Spleen (tissue), 13 donors: Measurements from ENCODE around the gene P2RX1. TPM values are rescaled to one million over a fixed set of nuclear protein-coding genes. Genes with fewer than 3 reads are reported as not detected.

Experiments used
- DNase-seq: peaks from one replicate; pipeline ENCODE4 v3.0.0-alpha.2; 2020
- H3K27ac ChIP-seq, 8 donors: fragments of 200-600 bp; sonication (generic) in 7 of 8; 1 replicate in 4 of 8; 2 replicates in 4 of 8; pipeline versions ENCODE4 v1.5.0 to v1.8.0; 2016 to 2021; ENCODE audit warnings: inconsistent platforms in 4 of 8, mild to moderate bottlenecking in 4 of 8, moderate library complexity in 1 of 8
- H3K27me3 ChIP-seq, 7 donors: fragments of 200-600 bp; sonication (generic) in 6 of 7; replicated peaks in 1 of 7; 1 replicate in 4 of 7; 2 replicates in 3 of 7; pipeline versions ENCODE4 v1.5.0 to v1.8.0; 2016 to 2021; ENCODE audit warnings: inconsistent platforms in 3 of 7, mild to moderate bottlenecking in 1 of 7
- H3K36me3 ChIP-seq, 6 donors: fragments of 200-600 bp; sonication (generic) in 5 of 6; 1 replicate in 4 of 6; 2 replicates in 2 of 6; pipeline versions ENCODE4 v1.5.0 to v1.8.0; 2016 to 2021; ENCODE audit warnings: inconsistent platforms in 2 of 6
- H3K4me1 ChIP-seq, 6 donors: fragments of 200-600 bp; sonication (generic) in 5 of 6; 1 replicate in 3 of 6; 2 replicates in 3 of 6; pipeline versions ENCODE4 v1.5.0 to v1.8.0; 2016 to 2021; ENCODE audit warnings: inconsistent platforms in 3 of 6
- H3K4me3 ChIP-seq, 8 donors: fragments of 200-600 bp; sonication (generic) in 7 of 8; 1 replicate in 4 of 8; 2 replicates in 4 of 8; pipeline versions ENCODE4 v1.5.0 to v1.8.0; 2016 to 2021; ENCODE audit warnings: inconsistent platforms in 4 of 8, mild to moderate bottlenecking in 4 of 8, moderate library complexity in 2 of 8
- H3K9me3 ChIP-seq, 8 donors: fragments of 200-600 bp; sonication (generic) in 7 of 8; 1 replicate in 4 of 8; 2 replicates in 4 of 8; pipeline versions ENCODE4 v1.5.0 to v1.8.0; 2016 to 2021; ENCODE audit warnings: inconsistent platforms in 4 of 8
- POLR2A ChIP-seq, 3 donors: fragments of 450-650 bp; IDR thresholded peaks; one replicate each; pipeline ENCODE4 v1.5.1; 2017; ENCODE audit warnings: antibody characterized with exemption in 3 of 3, mild to moderate bottlenecking in 1 of 3
- POLR2AphosphoS5 ChIP-seq, 3 donors: sonication (generic); formaldehyde crosslinking; IDR thresholded peaks; one replicate each; pipeline ENCODE4 v1.5.1; 2017; ENCODE audit warnings: antibody characterized with exemption in 3 of 3
- WGBS, 5 donors: extraction: QIAGEN DNeasy Blood & Tissue Kit in 3 of 5; methylation state at CpG; one replicate each; pipeline versions ENCODE4 v1.1.5 to v1.1.7; 2013 to 2018; 5-methylcytosine and 5-hydroxymethylcytosine counted together
- intact Hi-C: fragments of 100-400 bp; cut with DNase I; formaldehyde crosslinking; loops from one replicate; pipeline ENCODE4 v1.15.0; 2023; ENCODE audit warnings: low total_unique reads
- long read RNA-seq, 2 donors: transcript quantifications; one replicate each; lab custom pipeline, GENCODE V29; 2026
- polyA plus RNA-seq, 3 donors: library from polyadenylated mRNA; stranded (reverse); fragments of 200-250 nt; gene quantifications; one replicate each; pipeline ENCODE4 v1.2.1, GENCODE V29; 2013
- total RNA-seq, 7 donors: library from RNA; depleted of rRNA in 3 of 7; stranded (reverse); fragments of >200 nt in 3 of 7; fragmentation: NEBNext Ultra II Directional in 4 of 7; extraction: Animal tissue kit (Norgen Biotek cat#: 25700) in 4 of 7; gene quantifications; one replicate each; pipeline versions ENCODE4 v1.1.0 to v1.2.1, GENCODE V29; 2016 to 2021
- TF ChIP-seq, protein P1 (sequence below), 11 experiments: fragments of 200-600 bp in 7 of 11; fragments of 450-650 bp in 4 of 11; sonication (generic) in 4 of 11; IDR thresholded peaks in 8 of 11; conservative IDR thresholded peaks in 3 of 11; 1 replicate in 7 of 11; 2 replicates in 4 of 11; pipeline versions ENCODE4 v1.4.0 to v1.8.0; 2016 to 2021; ENCODE audit warnings: antibody characterized with exemption in 11 of 11, inconsistent platforms in 4 of 11, mild to moderate bottlenecking in 1 of 11
- donor health status: healthy with polysubstance abuse.
- donor health status: DM: no; HTN: no; CAD: no; lungs with moderate emphysema.
- donor health status: DM: no; HTN: no; CAD: no.
- donor health status: Bipolar disorder and iron deficiency.
- donor health status: healthy.
- donor health status: DM: no; HTN: no; CAD: no.
- donor health status: DM: yes; HTN: yes; CAD: no.

The P2RX1 gene
- 10 to 100 TPM; 16.8 to 46.3 (median 23.1) TPM for total RNA-seq
- 10 to 100 TPM in 2 of 3 donors, 1 to 10 TPM in 1; 9.2 to 22.0 (median 10.3) TPM for polyA plus RNA-seq
- long read RNA-seq, donor 1, partial matches to known transcripts = 0 of 3 reads
- long read RNA-seq, donor 1, other reads (novel, unspliced or antisense) = 0 of 3 reads
- long read RNA-seq, donor 2, partial matches to known transcripts = 0 of 2 reads
- long read RNA-seq, donor 2, other reads (novel, unspliced or antisense) = 0 of 2 reads

GRCh38 chr17:3915995-3916696, at the start of gene P2RX1:
Gene P2RX1 (minus strand): TSS chr17:3916465. CDS start chr17:3916225, 240 bp downstream.
- peak; percentile 90 for DNase-seq
- TF ChIP-seq, protein P1, sequence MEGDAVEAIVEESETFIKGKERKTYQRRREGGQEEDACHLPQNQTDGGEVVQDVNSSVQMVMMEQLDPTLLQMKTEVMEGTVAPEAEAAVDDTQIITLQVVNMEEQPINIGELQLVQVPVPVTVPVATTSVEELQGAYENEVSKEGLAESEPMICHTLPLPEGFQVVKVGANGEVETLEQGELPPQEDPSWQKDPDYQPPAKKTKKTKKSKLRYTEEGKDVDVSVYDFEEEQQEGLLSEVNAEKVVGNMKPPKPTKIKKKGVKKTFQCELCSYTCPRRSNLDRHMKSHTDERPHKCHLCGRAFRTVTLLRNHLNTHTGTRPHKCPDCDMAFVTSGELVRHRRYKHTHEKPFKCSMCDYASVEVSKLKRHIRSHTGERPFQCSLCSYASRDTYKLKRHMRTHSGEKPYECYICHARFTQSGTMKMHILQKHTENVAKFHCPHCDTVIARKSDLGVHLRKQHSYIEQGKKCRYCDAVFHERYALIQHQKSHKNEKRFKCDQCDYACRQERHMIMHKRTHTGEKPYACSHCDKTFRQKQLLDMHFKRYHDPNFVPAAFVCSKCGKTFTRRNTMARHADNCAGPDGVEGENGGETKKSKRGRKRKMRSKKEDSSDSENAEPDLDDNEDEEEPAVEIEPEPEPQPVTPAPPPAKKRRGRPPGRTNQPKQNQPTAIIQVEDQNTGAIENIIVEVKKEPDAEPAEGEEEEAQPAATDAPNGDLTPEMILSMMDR (IDR thresholded peaks at IDR 0.05 in 8 of 11, conservative IDR thresholded peaks at IDR 0.05 in 3 of 11) = no peak
- peak; percentile 64 to 67 (median 64) for TF ChIP-seq POLR2AphosphoS5 (IDR thresholded peaks at IDR 0.05)
- Histone ChIP-seq H3K27me3 (no peaks in the 10 kb centered on the region), H3K27ac (peak within 1 kb of the TSS; percentile 66 to 96 (median 86)), H3K4me3 (peak within 1 kb of the TSS; percentile 9 to 69 (median 34)), H3K9me3 (no peaks in the 10 kb centered on the region), H3K36me3 (no peaks in the 10 kb centered on the region), H3K4me1 (peaks cover 34 to 81% (median 70%) of the 10 kb centered on the region in 6 donors)
- intact Hi-C loops = no loop called here
- WGBS, 5 donors = 14 to 42% (median 30%) methylated on average over 14 to 28 of the region's 28 CpGs

DNA sequence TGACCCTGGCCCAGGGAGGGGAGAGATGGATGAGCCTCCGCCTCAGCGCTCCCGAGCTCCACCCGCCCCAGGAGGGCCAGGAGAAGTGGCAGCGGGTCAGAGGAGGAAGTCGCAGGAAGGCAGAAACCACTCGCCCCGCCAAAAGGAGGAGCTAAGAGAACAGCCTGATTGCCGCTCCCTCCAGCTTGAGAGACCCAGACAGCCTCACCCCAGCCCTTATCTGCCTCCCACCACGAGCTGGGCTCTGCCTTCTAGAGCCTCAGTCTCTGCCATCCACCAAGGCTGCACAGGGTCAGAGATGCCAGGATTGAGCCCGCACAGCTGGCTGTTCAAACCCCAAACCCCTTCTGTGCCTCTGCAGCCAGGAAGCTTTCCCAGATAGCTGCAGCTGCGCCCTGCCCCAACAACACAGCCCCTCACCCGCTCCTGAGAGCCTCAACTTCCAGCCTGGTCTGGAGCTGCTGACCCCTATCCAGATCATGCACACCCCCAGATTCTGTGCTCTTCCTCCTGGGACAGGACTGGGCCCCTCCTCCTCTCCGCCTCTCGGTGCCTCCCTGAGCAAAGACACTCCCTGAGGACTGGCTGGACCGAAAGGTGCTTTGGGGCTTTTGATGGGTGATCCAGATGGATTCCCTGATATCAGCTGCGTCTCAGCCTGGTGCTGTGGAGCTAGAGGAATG, 49.0 kb upstream of the P2RX1 start:
- peak overlapping the region; percentile 78 to 97 (median 92) for H3K27ac ChIP-seq
- peaks cover 0 to 10% (median 0%) of the 10 kb centered on the region in 6 donors for H3K36me3 ChIP-seq
- peaks cover 0 to 19% (median 0%) of the 10 kb centered on the region in 7 donors for H3K27me3 ChIP-seq
- H3K4me3 ChIP-seq = peak overlapping the region; percentile 64 to 99 (median 90)
- TF ChIP-seq POLR2AphosphoS5 (IDR thresholded peaks at IDR 0.05) = peak; percentile 79 to 88 (median 88)
- TF ChIP-seq, protein P1 (IDR thresholded peaks at IDR 0.05 in 8 of 11, conservative IDR thresholded peaks at IDR 0.05 in 3 of 11) = no peak
- TF ChIP-seq POLR2A (IDR thresholded peaks at IDR 0.05) = peak in 1 of 3 donors; percentile 21
- WGBS, 5 donors = 10 to 20% (median 13%) methylated on average over 11 to 17 of the region's 17 CpGs
- no peaks in the 10 kb centered on the region for H3K9me3 ChIP-seq
- peaks cover 48 to 88% (median 75%) of the 10 kb centered on the region in 6 donors for H3K4me1 ChIP-seq
- intact Hi-C loops = no loop called here
- DNase-seq = peak; percentile 93

GRCh38 chr17:3964203-3965117, 48.2 kb upstream of the P2RX1 start, which contains the start of gene ATP2A3:
Gene ATP2A3 (minus strand): TSS chr17:3964437. CDS start chr17:3964291, 146 bp downstream.
- H3K27me3 ChIP-seq = peaks cover 0 to 19% (median 0%) of the 10 kb centered on the region in 7 donors
- intact Hi-C loops = no loop called here
- peak within 1 kb of the TSS; percentile 64 to 99 (median 90) for H3K4me3 ChIP-seq
- H3K27ac ChIP-seq = peak within 1 kb of the TSS; percentile 78 to 97 (median 92)
- TF ChIP-seq POLR2A (IDR thresholded peaks at IDR 0.05) (no peak), POLR2AphosphoS5 (IDR thresholded peaks at IDR 0.05) (peak; percentile 59 to 70 (median 69))
- TF ChIP-seq, protein P1 (IDR thresholded peaks at IDR 0.05 in 8 of 11, conservative IDR thresholded peaks at IDR 0.05 in 3 of 11) = no peak
- H3K4me1 ChIP-seq = peaks cover 56 to 95% (median 83%) of the 10 kb centered on the region in 6 donors
- H3K36me3 ChIP-seq = peaks cover 0 to 17% (median 0%) of the 10 kb centered on the region in 6 donors
- peak; percentile 95 for DNase-seq
- no peaks in the 10 kb centered on the region for H3K9me3 ChIP-seq
- WGBS, 5 donors = 0 to 1% (median 1%) methylated on average over 36 to 92 of the region's 92 CpGs
